ENCODE data around the gene PVALB.

Gene PVALB

DNA sequence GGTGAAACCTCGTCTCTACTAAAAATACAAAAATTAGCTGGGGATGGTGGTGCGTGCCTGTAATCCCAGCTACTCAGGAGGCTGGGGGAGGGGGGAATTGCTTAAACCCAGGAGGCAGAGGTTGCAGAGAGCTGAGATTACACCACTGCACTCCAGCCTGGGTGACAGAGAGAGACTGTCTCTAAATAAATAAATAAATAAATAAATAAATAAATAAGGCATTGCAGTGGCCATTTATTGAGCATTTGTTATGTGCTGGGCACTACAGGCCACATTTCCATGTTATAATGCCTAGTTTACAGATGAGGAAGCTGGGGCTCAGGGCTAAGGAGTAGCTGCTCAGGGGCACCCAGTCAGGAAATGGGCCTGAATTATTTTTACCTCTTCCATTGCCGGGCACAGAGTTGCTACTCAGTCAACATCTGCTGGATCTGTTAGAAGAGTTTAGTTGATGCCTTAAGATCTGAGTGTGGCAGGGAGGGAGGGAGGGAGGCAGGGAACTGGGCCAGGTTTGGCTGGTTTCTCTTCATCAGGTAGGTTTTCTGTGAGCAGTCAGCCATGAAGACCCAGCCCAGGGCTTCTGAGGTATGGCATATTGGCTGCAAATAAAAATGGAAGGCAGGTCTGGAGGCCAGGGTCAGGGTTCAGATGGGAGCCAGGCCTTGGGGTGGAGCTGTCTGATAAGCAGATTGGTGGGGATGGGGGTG, 5.6 kb downstream of the PVALB start:
- TF ChIP-seq ZNF274 (IDR thresholded peaks at IDR 0.05; ENCODE audit: low read depth, low read length): no peak
- H3K4me3 ChIP-seq (ENCODE audit: low read length): no peak overlapping the region

DNA sequence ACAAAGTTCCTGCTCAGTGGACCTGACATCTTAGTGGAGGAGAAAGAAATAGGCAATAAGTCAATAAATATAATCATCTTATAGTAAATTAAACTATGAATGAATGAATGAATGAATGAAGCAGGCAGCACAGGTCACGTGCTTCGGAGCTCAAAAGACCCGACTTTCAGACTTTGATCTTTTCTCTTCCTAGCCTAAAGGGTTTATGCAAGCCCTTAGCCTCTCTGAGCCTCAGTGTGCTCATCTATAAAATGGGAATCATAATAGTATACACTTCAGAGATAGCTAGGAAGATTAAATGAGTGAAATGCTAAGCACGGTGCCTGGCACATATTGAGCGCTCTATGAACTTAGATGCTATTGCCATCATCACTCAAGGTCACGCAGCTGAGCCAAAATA, 7.5 kb downstream of the PVALB start:
- H3K4me3 ChIP-seq (ENCODE audit: low read length): no peak overlapping the region
- no peak for TF ChIP-seq ZNF274 (IDR thresholded peaks at IDR 0.05; ENCODE audit: low read depth, low read length)

DNA sequence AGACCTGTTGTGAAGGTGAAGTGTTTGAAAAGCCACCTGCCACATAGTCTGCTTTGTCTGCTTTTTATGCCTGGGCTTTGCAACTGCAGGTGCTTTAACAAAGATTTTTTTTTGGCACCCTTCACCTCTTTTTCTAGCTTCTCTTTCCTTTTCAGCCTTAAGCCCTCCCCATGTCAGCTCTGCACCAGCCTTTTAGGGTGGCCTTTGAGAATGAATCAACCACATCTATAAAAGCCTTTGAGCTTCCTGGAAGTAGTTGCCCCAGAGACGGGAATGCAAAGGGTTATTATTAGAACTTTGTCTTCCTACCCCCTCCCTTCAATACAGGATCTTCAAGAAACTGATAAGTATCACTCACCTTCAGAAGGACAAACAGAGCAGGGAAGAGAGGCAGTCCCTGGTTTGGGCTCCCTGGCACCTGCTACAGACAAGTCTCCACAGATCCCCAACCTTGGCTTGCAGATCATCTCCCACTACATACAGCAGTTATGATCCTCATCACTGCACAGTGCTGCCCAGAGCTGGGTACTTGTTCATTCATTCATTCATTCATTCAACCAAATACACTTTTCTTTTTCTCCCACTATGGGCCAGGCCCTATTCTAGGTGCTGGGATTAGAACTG, 8.0 kb downstream of the PVALB start:
- no peak overlapping the region for H3K4me3 ChIP-seq (ENCODE audit: low read length)
- no peak for TF ChIP-seq ZNF274 (IDR thresholded peaks at IDR 0.05; ENCODE audit: low read depth, low read length)

DNA sequence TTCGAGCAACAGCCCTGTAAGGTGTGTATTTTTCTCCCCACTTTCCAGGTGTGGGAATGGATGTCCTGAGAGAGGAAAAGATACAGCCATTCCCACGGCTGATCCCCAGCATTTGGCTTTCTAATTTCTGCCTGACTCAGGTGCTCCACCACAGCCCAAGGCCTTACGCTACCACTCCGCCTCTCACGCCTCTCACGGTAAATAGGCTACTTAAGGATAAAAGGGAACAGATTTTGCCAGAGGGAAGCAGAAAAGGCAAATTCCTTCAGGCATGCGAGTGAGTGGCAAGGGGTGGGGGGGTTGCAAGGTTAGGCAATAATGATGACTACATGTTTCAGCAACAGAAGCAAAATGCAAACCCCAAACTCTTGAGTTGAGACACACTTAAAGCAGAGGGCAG, 9.2 kb downstream of the PVALB start:
- H3K4me3 ChIP-seq (ENCODE audit: low read length): no peak overlapping the region
- no peak for TF ChIP-seq ZNF274 (IDR thresholded peaks at IDR 0.05; ENCODE audit: low read depth, low read length)

DNA sequence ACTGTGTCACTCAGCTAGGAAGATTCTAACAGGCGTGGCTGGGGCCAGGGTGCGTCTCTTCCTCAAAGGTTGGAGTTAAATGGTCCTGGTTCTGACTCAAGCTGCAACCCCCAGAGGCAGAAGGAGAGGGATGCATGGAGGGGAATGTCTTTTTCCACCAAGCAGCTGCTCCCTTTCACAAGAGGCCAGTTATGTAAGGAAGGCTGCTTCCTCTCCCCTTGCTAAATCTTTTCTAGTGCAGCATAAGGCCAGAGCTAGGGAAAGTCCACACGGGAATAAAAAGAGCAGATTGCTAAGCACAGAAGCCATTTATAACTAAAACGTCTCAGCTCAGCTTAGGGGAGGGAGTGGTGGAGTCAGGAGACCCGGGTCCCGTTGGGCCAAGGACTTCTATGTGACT, 10.0 kb downstream of the PVALB start:
- TF ChIP-seq ZNF274 (IDR thresholded peaks at IDR 0.05; ENCODE audit: low read depth, low read length): no peak
- no peak overlapping the region for H3K4me3 ChIP-seq (ENCODE audit: low read length)

DNA sequence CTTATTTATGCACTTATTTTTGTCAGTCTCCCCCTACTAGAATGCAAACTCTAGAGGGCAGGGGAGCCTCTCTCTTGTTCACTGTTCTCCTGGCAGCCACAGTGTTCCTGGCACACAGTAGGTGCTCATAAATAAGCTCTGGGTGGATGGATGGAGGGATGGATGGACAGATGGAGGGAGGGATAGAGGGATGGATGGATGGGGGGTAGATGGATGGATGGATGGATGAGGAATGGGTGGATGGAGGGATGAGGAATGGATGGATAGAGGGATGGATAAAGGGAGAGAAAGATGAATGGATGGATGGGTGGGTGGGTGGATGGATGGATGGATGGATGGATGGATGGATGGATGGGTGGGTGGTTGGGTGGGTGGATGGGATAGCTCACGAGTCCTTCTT, 13.5 kb downstream of the PVALB start:
- TF ChIP-seq ZNF274 (IDR thresholded peaks at IDR 0.05; ENCODE audit: low read depth, low read length): no peak
- no peak overlapping the region for H3K4me3 ChIP-seq (ENCODE audit: low read length)

DNA sequence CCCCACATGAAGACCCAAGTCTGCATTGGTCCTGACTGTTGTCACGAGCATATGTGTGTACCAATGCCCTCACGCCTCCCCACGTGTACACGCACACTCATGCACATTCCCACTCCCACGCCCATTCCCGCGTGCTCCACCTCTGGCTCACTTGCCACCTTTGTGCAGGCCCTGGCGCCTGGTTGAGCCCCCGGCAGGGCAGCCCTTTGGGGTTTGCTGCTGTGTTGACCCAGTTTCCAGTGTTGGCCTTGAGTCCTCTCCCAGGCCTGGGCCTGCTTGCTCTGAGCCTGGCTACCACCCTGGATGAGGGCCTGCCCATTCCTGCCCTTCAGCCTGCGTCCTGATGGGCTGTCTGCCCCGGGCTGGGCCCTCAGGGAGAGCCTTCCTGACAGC, 18.2 kb downstream of the PVALB start:
- TF ChIP-seq ZNF274 (IDR thresholded peaks at IDR 0.05; ENCODE audit: low read depth, low read length): no peak
- H3K4me3 ChIP-seq (ENCODE audit: low read length): no peak overlapping the region

DNA sequence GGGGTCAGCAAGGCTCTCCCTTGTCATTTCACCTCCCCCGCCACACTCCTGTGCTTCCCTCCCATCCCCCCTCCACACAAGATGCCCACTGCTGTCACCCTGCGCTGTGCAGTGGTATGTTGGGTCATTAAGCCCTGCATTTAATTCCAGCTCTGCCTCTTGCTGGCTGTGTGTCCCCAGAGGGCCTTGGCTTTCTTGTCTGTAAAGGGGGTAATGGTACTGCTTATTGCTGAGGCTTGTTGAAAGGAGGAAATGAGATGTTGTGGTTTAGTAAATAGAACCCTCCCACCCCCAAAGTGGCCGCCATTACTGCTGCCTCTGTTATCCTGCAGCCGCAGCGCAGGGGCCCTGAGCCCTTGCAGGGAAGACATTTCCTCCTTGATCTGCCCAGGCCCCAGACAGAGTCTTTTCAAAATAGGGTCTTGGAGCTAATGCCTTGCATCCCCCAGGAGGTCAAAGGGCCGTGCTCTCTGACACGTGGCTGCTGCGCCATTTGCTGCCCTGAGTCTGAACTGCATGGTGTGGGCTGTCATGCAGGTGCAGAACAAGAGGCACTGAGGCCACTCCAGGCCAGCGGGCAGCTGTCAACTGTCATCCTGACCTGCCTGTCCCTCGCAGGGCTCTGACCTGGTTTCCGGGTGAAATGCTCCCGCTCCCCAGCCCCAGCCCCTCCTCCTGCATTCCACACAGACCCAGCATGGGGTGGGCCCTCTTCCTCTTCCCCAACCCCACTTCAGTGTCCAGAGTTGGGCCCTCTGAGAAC, 18.7 kb downstream of the PVALB start:
- H3K4me3 ChIP-seq (ENCODE audit: low read length): no peak overlapping the region
- no peak for TF ChIP-seq ZNF274 (IDR thresholded peaks at IDR 0.05; ENCODE audit: low read depth, low read length)

DNA sequence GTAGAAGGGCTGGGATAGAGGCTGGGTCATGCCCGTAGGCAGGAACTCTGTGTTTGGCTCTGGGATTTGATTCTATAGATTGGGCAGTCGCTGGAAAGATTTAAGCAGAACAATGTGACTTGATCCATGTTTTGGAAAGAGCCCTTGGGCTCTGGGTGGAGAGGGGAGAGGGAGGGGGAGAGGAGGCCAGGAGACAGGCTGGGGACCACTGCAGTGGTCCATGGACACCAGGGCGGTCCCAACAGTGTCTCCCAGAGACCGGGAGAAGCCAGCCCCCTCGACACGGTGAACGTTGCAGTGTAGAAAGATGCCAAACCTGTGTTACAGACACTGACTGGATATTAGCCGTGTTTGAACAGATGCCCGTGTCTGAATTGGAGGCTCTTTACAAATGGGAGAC, 19.5 kb downstream of the PVALB start:
- TF ChIP-seq ZNF274 (IDR thresholded peaks at IDR 0.05; ENCODE audit: low read depth, low read length): no peak
- no peak overlapping the region for H3K4me3 ChIP-seq (ENCODE audit: low read length)

DNA sequence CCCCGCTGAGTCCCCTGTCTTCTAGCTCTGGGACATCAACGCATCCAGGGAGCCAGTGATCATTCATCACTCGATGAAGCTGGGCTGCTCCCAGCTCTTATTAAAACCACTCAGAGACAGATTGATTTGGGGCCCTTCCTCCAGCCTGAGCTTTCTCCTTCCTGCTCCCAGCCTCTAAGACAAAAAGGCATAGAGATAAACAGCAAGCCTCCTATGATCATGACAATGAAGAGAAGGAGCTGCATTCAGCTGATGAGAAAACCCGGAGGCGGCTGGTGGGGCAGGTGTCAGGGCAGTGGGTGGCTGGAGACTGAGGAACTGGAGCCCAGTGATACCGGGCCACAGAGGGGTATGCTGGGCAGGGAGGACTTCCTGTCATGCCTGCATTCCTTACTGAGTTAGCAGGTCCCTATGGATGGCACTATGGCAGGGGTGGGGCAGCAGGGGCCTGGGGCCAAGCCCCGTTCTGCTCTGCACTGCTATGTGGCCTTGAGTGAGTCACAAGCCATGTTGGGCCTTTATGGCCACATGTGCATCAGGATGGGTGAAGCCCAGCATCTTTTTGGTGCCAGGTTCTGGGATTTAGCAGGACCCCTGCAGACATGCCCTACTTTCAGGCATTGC, 20.2 kb downstream of the PVALB start:
- no peak overlapping the region for H3K4me3 ChIP-seq (ENCODE audit: low read length)
- no peak for TF ChIP-seq ZNF274 (IDR thresholded peaks at IDR 0.05; ENCODE audit: low read depth, low read length)

DNA sequence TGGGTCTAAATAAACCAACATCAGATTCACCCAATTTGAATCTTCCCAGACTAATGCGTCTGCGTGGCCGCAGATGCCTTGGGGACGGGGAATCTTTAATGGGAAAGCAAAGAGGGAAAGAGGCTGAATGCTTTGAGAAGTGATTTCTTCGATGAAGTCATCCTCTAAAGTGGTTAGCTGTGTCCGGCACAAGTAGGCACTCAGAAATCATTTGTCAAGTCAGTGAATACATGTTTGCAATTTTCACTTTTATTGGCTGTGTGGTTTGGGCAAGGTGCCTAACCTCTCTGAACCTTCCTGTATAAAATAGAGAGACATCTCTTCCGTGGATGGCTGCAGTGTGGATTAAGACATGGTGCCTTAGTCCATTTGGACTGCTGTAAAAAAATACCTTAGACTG, 21.2 kb downstream of the PVALB start:
- no peak overlapping the region for H3K4me3 ChIP-seq (ENCODE audit: low read length)
- no peak for TF ChIP-seq ZNF274 (IDR thresholded peaks at IDR 0.05; ENCODE audit: low read depth, low read length)

DNA sequence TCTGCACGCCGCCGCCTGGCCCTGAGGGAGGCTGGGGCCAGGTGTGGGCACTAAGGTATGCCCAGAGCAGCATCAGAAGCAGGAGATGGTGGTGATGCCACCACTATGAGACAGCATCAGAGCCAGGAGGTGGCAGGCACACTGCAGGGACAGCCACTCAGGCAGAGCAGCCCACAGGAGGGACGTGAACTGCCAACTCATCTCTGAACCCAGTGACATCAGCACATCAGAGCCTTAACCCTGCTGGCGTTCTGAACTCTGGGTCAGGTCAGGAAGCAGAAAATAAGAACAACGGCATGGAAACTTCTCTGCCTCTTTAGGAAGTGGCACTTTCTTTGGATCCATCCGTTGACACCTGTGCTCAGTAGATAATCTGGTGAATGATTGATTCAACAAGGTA, 26.2 kb downstream of the PVALB start:
- no peak overlapping the region for H3K4me3 ChIP-seq (ENCODE audit: low read length)
- no peak for TF ChIP-seq ZNF274 (IDR thresholded peaks at IDR 0.05; ENCODE audit: low read depth, low read length)

DNA sequence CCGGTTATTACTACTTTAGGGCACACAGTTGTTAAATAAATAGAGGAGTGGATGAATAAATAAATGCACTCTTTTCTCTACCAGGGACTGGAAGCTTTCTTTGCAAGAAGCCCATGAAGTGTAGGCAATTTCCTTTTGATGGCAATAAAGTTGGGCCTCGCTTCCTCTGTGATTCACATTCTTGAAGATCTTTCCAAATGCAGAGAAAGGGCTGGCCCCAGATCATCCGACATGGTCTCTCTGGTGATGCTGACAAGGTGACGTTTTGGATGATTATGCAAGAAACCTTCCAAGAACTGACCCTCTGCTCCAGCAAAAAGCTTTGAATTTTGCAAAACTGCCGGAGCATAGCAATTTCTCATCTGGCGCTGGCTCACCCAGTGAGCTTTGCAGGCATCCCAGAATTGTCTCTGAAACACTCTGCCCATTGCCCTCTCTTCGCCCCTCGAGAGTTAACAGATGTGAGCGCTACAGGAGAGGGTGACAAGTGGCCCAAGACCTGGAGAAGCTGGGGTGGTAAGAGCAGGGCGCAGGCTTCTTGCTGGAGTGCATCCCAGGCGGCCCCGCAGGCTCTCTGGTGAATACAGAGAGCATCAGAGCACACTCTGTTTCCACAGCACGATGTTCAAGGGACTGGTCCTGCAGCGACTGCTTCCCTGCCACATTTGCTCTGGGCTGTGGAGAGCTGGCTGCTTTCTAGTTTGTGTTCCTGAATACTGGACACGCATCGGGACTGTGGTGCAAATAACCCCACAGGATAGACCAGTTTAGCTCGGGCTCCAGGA, 29.4 kb downstream of the PVALB start:
- H3K4me3 ChIP-seq (ENCODE audit: low read length): no peak overlapping the region
- TF ChIP-seq ZNF274 (IDR thresholded peaks at IDR 0.05; ENCODE audit: low read depth, low read length): no peak

DNA sequence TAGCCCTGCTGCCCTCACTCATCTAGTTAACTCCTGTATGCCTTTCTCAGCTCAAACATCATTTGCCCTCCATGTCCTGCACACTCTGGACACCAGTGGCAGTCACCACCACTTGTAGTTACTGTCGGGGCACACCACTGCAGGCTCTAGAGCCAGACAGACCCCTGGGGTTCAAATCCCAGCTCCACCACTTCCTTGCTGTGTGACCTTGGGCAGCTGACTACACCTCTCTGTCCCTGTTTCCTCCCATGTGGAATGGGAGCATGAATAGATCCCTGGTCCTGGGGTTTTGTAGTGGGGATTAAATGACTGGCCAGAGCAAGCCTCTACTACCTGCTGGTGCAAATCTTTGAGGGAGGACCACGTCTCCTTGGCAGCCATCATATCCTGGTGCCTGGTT, 33.1 kb downstream of the PVALB start:
- no peak overlapping the region for H3K4me3 ChIP-seq (ENCODE audit: low read length)
- TF ChIP-seq ZNF274 (IDR thresholded peaks at IDR 0.05; ENCODE audit: low read depth, low read length): no peak

All from GM08714 (cell line).